Thoracic aorta (tissue), 2 donors: ENCODE results near the gene BAZ1B. TPM values are rescaled to one million over a fixed set of nuclear protein-coding genes. Genes with fewer than 3 reads are reported as not detected.

Experiments used
- ATAC-seq: fragments of 150-250 bp; one replicate; pipeline ENCODE4 v1.8.0; 2017; ENCODE audit warnings: low read depth; ENCODE audit not compliant: insufficient number of reproducible peaks, low FRiP score
- DNase-seq: peaks from one replicate; pipeline ENCODE4 v3.0.0-alpha.2; 2020; ENCODE audit warnings: low spot score
- H3K27ac ChIP-seq, 2 donors: fragments of 200-600 bp; sonication (generic); 1 replicate in 1 of 2; 2 replicates in 1 of 2; pipeline ENCODE4 v1.5.1; 2016; ENCODE audit warnings: mild to moderate bottlenecking in 2 of 2, moderate library complexity in 2 of 2
- H3K27me3 ChIP-seq: fragments of 200-600 bp; sonication (generic); replicated peaks from 2 replicates; pipeline ENCODE4 v1.6.0; 2016; ENCODE audit warnings: mild to moderate bottlenecking; ENCODE audit not compliant: insufficient read depth
- H3K36me3 ChIP-seq: fragments of 200-600 bp; sonication (generic); one replicate; pipeline ENCODE4 v1.5.1; 2016
- H3K4me1 ChIP-seq, 2 donors: fragments of 200-600 bp; sonication (generic); 1 replicate in 1 of 2; 2 replicates in 1 of 2; pipeline versions ENCODE4 v1.5.1 to v1.6.0; 2016; ENCODE audit warnings: low read depth in 2 of 2, mild to moderate bottlenecking in 1 of 2; ENCODE audit not compliant: control insufficient read depth in 1 of 2
- H3K4me3 ChIP-seq: fragments of 200-600 bp; sonication (generic); 2 replicates; pipeline ENCODE4 v1.5.1; 2016; ENCODE audit warnings: mild to moderate bottlenecking
- H3K9me3 ChIP-seq: fragments of 200-600 bp; sonication (generic); 2 replicates; pipeline ENCODE4 v1.5.1; 2016
- total RNA-seq, 2 donors: library from RNA; depleted of rRNA; stranded (reverse); fragments of >200 nt; gene quantifications; one replicate each; pipeline versions ENCODE4 v1.1.0 to v1.2.3, GENCODE V29; 2016
- TF ChIP-seq, protein P1 (sequence below): fragments of 200-600 bp; sonication (generic); IDR thresholded peaks from one replicate; pipeline ENCODE4 v1.5.1; 2019; ENCODE audit warnings: antibody characterized with exemption

The BAZ1B gene
- total RNA-seq, 2 donors from 2014 or later = 43.9 to 65.3 TPM

- H3K4me1 ChIP-seq = no peaks in the 10 kb centered on the region
- H3K27me3 ChIP-seq = no peaks in the 10 kb centered on the region
- no peak for ATAC-seq
- H3K4me3 ChIP-seq = no peak overlapping the region
- peaks cover 56% of the 10 kb centered on the region for H3K36me3 ChIP-seq
- TF ChIP-seq, protein P1, sequence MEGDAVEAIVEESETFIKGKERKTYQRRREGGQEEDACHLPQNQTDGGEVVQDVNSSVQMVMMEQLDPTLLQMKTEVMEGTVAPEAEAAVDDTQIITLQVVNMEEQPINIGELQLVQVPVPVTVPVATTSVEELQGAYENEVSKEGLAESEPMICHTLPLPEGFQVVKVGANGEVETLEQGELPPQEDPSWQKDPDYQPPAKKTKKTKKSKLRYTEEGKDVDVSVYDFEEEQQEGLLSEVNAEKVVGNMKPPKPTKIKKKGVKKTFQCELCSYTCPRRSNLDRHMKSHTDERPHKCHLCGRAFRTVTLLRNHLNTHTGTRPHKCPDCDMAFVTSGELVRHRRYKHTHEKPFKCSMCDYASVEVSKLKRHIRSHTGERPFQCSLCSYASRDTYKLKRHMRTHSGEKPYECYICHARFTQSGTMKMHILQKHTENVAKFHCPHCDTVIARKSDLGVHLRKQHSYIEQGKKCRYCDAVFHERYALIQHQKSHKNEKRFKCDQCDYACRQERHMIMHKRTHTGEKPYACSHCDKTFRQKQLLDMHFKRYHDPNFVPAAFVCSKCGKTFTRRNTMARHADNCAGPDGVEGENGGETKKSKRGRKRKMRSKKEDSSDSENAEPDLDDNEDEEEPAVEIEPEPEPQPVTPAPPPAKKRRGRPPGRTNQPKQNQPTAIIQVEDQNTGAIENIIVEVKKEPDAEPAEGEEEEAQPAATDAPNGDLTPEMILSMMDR = no peak
- H3K9me3 ChIP-seq = no peaks in the 10 kb centered on the region
- no peak for DNase-seq
- H3K27ac ChIP-seq = no peak overlapping the region
These were observed 60.3 kb downstream of the BAZ1B start for GRCh38 chr7:73461782-73462285.

GRCh38 chr7:73454424-73454823, 67.7 kb downstream of the BAZ1B start:
- no peak overlapping the region for H3K27ac ChIP-seq
- H3K36me3 ChIP-seq = peaks cover 37% of the 10 kb centered on the region
- TF ChIP-seq, protein P1 = no peak
- DNase-seq (no peak), ATAC-seq (no peak)
- H3K4me3 ChIP-seq = no peak overlapping the region
- no peaks in the 10 kb centered on the region for H3K9me3 ChIP-seq
- H3K27me3 ChIP-seq = no peaks in the 10 kb centered on the region
- no peaks in the 10 kb centered on the region for H3K4me1 ChIP-seq

DNA sequence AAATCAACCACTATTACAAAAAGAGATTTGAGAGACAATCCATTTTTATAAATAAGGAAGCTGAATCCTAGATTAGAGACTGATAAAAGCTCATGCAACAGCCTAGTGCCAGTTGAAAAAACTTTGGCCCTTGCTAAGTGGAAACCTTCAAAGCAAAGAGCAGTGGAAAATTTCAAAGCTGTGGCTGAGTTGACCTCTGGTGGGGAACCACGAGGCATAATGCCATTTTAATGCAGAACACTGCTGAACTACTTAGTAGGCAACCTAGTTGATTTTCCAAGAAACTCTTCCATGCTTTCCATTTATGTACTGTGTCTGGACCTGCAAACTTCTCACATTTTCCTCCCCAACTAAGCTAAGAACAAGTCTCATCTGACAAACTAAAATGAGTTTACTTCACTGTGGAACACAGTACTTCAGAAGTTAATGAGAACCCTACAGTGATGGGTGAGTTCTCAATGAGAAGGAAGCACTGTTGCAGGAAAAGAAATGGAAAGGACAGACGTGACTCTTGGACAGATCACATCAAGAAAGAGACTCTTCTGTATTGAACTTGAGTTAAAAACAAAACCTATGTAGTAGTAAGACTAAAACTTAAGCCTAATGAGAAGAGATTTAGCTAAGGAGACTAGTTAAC, 69.0 kb downstream of the BAZ1B start:
- Histone ChIP-seq H3K27me3 (no peaks in the 10 kb centered on the region), H3K36me3 (peaks cover 47% of the 10 kb centered on the region), H3K9me3 (no peaks in the 10 kb centered on the region), H3K4me1 (no peaks in the 10 kb centered on the region), H3K27ac (no peak overlapping the region), H3K4me3 (no peak overlapping the region)
- ATAC-seq = no peak
- TF ChIP-seq, protein P1 = no peak
- DNase-seq = no peak

- Histone ChIP-seq H3K27ac (no peak overlapping the region), H3K4me3 (no peak overlapping the region), H3K9me3 (no peaks in the 10 kb centered on the region), H3K27me3 (no peaks in the 10 kb centered on the region), H3K36me3 (peaks cover 46% of the 10 kb centered on the region), H3K4me1 (no peaks in the 10 kb centered on the region)
- ATAC-seq (no peak), DNase-seq (no peak)
- TF ChIP-seq, protein P1 = peak; percentile 98
These were observed 70.2 kb downstream of the BAZ1B start for GRCh38 chr7:73451780-73452398.

DNA sequence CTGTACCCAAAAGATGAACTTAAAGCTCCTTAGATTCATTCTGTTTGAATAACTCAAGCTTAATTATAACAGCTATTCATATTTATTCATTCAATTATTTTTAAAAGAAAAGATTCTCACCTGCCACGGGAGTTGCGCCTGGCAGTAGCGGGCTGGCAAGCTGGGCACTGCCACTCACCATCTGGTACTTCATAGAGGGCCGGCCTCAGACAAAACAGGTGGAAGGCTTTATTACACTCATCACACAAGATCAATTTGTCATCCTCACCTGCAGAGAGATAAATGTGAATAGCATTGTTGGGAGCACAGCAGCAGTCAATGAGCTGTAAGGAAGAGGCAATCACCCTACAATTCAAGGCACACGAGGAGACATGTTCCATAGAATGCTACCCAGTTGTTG, 72.7 kb downstream of the BAZ1B start:
- no peak overlapping the region for H3K4me3 ChIP-seq
- peaks cover 55% of the 10 kb centered on the region for H3K36me3 ChIP-seq
- DNase-seq (no peak), ATAC-seq (no peak)
- no peaks in the 10 kb centered on the region for H3K9me3 ChIP-seq
- H3K27me3 ChIP-seq = no peaks in the 10 kb centered on the region
- TF ChIP-seq, protein P1 = no peak
- no peaks in the 10 kb centered on the region for H3K4me1 ChIP-seq
- H3K27ac ChIP-seq = no peak overlapping the region
